Amniotic epithelial cell (primary cell): ENCODE results near the gene CYP2F1.
A peak's percentile ranks its signal among the peaks of the same experiment; 100 is the strongest.
"Not testable (repeated sequence)": the region's sequence is repeated elsewhere in the genome, so short reads cannot be mapped to it uniquely, and the experiment has no call there.

ENCODE experiments used
- DNase-seq: peaks from one replicate; pipeline ENCODE4 v3.0.0-alpha.2; 2010; ENCODE audit warnings: low read depth

CYP2F1 gene, protein sequence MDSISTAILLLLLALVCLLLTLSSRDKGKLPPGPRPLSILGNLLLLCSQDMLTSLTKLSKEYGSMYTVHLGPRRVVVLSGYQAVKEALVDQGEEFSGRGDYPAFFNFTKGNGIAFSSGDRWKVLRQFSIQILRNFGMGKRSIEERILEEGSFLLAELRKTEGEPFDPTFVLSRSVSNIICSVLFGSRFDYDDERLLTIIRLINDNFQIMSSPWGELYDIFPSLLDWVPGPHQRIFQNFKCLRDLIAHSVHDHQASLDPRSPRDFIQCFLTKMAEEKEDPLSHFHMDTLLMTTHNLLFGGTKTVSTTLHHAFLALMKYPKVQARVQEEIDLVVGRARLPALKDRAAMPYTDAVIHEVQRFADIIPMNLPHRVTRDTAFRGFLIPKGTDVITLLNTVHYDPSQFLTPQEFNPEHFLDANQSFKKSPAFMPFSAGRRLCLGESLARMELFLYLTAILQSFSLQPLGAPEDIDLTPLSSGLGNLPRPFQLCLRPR

DNA sequence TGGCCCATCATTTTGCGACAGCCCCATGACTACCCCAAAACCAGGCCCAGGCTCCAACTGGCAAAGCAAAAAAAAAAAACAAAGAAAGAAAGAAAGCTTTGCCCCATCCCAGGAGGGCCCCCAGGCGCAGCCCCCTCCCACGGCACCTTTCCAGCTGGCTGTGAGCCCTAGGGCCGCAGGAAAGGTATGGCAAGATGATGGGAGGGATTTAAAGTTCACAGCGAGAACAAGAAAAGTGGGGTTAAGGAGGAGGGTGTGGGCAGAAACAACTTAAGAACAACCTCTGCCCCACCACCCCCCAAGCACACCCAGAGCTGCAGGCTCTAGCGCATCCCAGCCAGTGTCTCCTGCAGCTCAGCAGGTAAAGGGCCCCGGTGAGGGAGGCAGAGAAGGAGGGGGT is at the start of gene CYP2F1:
CYP2F1 (plus strand) TSS at position 301 of the 400 bp plus-strand sequence. CDS start 1,757 bp downstream, outside the sequence.
- DNase-seq, result no peak

GRCh38 chr19:41064974-41065569 is 49.2 kb upstream of the CYP2F1 start:
- peak; percentile 43 for DNase-seq

DNA sequence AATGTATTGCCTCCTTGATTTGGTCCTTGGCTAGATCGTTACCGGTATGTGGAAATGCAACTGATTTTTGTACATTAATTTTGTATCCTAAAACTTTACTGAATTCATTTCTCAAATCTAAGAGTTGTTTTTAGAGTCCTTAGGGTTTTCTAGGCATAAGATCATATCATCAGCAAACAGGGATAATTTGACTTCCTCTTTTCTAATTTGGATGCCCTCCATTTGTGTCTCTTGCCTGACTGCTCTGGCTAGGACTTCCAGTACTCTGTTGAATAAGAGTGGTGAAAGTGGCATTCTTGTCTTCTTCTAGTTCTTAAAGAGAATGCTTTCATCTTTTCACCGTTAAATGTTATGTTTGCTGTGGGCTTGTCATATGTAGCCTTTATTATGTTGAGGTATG is 37.9 kb upstream of the CYP2F1 start:
- DNase-seq, result no peak

GRCh38 chr19:41083516-41083915 is 30.7 kb upstream of the CYP2F1 start:
- peak; percentile 1 for DNase-seq

DNA sequence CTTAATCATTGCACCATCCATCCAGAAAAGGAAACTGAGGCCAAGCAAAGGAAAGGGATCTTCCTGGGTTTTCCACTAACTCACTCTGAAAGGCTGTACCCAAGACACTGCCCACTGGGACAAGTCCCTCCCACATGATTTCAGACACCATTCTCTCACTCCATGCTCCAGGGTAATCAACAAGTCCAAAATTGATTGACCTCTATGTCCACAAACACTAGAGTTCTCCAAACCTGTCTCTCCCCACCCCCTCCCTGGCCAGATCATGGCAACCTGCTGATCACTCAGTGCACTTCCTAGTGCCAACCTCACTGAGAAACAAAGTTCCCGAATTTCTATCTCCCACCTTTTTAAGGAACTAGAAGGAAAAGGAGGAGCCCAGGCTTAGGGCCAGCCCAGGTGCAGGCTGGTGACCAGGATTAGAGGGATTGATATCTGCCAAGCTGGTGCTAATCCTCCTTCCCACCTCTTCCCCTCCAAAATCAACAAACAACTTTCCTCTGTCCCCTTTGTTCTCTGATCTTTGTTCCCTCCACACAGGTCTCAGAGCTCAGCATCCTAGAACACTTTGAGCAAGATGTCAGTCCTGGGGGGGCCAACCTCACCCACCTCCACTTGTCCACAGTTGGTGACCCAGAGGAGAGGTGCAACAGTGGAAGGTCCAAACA is 28.4 kb upstream of the CYP2F1 start:
- no peak for DNase-seq

DNA sequence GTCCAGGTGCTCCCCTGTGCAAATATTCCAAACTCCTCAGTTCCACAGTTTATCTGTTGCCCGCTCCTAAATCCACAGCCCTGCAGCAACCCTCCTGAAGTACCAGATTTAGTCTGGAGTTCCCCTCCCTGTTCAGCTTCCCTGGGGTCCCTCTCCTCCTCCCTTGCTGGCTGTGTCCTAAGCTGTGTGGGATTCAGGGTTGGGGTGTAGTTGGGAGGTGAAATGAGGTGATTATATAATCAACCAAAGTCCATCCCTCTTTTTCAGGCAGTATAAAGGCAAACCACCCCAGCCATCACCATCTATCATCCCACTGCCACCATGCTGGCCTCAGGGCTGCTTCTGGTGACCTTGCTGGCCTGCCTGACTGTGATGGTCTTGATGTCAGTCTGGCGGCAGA is 26.1 kb upstream of the CYP2F1 start, which contains the start of gene CYP2A13:
CYP2A13 (plus strand) TSS at position 301 of the 400 bp plus-strand sequence; CDS start at position 322, 21 bp downstream.
- DNase-seq, result no peak

DNA sequence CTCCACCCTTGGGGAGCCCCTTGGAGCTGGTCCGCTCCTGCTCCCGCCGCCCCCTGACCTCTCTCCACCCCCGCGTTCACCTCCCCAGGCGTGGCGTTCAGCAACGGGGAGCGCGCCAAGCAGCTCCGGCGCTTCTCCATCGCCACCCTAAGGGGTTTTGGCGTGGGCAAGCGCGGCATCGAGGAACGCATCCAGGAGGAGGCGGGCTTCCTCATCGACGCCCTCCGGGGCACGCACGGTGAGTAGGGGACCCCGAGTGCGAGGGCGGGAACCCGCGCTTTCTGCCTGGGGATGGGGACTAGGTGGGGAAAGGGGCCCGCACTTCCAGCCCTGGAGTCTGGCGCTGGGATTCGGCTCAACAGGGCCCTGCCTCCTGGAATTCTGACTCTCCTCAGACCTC is 24.3 kb upstream of the CYP2F1 start:
- DNase-seq, result no peak

DNA sequence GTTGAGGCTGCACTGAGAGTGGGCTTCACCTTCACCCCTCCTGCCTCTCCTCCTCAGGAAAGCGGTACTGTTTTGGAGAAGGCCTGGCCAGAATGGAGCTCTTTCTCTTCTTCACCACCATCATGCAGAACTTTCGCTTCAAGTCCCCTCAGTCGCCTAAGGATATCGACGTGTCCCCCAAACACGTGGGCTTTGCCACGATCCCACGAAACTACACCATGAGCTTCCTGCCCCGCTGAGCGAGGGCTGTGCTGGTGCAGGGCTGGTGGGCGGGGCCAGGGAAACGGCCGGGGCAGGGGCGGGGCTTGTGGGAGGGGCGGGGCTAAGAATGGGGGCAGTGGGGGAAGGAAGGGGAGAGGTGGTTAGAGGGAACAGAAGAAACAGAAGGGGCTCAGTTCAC is 18.5 kb upstream of the CYP2F1 start:
- no peak for DNase-seq

GRCh38 chr19:41096353-41096752 is 17.9 kb upstream of the CYP2F1 start:
- no peak for DNase-seq

DNA sequence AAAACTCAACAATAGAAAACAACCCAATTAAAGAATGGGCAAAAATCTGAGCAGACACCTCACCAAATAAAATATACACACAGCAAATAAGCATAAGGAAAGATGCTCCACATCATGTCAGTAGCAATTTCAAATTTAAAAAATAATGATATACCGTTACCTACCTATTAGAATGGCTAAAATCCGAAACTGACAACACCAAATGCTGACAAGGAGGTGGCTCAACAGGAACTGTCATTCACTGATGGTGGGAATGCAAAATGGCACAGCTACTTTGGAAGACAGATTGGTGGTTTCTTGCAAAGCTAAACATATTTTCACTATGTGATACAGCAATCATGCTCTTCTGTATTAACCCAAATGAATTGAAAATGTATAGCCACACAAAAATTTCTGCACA is 16.9 kb upstream of the CYP2F1 start:
- no peak for DNase-seq

- no peak for DNase-seq
Observed at GRCh38 chr19:41098762-41099161, 15.5 kb upstream of the CYP2F1 start.

DNA sequence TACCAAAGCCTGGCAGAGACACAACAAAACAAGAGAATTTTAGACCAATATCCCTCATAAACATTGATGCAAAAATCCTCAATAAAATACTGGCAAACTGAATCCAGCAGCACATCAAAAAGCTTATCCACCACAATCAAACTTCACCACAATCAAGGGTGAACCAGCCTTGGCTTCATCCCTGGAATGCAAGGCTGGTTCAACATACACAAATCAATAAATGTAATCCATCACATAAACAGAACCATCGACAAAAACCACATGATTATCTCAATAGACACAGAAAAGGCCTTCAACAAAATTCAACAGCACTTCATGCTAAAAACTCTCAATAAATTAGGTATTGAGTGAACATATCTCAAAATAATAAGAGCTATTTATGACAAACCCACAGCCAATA is 12.0 kb upstream of the CYP2F1 start:
- not testable (repeated sequence) for DNase-seq

- no peak for DNase-seq
Observed at GRCh38 chr19:41106177-41106576, 8.1 kb upstream of the CYP2F1 start.

- DNase-seq, result no peak
Observed at GRCh38 chr19:41111296-41111695, 2.9 kb upstream of the CYP2F1 start.

DNA sequence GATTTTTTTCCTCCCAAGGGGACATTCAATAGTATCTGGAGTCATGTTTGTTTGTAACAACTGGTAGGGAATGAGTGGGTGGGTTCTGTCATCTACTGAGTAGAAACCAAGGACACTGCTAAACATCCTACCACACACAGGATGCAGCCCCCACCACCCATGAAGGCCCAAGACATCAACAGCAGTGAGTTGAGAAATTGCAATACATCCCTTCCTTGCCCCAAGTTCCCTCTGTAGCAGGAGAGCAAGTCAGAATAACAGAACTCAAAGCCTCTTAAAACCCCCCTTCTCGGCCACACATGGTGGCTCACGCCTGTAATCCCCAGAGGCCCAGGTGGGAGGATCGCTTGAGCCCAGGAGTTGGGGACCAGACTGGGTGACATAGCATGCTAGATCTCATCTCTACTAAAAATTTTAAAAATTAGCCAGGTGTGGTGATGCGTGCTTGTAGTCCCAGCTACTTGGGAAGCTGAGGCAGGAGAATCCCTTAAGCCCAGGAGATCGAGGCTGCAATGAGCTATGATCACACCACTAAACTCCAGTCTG is 2.4 kb upstream of the CYP2F1 start:
- no peak for DNase-seq

DNA sequence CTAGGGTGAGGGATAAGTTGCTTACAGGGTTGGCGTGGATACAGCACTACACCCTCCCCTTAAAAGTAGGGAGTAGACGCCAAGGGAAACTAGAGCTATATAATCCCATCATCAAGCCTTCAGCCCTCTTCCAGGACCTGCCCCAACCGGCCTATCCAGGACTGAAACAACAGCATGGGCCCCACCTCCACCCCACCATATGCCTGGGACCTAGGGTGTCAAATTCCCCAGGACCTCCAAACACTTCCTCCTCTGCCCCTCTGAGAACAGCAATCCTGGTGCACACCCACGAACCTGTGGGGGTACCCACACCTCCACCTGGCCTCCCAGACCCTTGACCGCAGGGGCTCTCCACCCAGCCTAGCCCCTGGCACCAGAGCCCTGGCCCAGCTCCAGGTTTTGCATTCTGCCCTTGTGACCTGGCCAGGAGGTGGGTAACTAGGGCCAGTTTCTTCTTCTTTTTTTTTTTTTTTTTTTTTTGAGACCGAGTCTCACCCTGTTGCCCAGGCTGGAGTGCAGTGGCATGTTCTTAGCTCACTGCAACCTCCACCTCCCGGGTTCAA is 1.4 kb upstream of the CYP2F1 start:
- DNase-seq, result no peak

DNA sequence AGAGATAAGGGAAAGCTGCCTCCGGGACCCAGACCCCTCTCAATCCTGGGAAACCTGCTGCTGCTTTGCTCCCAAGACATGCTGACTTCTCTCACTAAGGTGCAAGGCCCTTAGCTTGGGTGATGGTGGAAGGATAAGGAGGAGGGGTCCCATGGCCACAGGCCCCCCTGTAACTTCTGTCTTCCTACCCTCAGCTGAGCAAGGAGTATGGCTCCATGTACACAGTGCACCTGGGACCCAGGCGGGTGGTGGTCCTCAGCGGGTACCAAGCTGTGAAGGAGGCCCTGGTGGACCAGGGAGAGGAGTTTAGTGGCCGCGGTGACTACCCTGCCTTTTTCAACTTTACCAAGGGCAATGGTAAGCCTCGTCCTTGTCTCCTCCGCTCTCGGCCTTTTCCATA is 2.0 kb downstream of the CYP2F1 start:
- DNase-seq, result no peak

DNA sequence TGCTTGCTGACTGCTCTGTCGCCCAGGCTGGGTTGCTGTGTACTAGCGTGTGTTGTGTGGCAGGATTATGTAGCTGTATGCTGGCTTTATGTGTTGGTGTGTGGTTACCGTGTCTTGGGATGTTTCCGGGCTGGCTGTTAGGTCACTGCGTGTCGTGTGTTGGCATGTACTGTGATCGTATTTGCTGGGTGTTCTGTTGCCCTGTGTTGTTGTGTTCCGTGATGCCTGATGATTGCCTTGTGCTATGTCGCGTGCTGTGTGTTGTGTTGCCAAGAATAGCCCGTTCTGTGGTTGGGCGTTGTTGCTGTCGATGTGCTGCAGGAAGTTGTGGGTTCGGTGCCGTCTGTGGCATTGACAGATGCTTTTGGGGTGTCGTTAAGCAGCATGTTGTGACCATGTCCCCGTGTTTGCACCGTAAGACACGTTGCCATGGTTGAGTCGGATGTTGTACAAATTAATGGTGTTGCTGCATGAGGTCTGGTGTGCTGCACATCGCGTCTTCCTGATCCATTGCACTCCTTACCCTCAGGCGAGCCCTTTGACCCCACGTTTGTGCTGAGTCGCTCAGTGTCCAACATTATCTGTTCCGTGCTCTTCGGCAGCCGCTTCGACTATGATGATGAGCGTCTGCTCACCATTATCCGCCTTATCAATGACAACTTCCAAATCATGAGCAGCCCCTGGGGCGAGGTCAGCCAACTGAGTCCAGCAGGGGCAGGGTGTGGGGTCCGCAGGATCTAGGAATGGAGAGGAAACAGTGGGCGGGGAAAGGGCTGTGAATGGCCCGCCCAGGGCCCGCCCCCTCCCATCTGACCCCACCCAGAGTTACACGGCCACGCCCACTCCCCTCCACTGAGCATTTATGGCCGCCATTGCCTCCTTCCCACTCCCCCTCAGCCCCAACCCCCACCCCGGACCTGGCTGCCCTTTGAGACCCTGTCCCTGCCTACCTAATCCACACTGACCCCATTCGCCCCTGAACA is 7.0 kb downstream of the CYP2F1 start:
- DNase-seq, result not testable (repeated sequence)

DNA sequence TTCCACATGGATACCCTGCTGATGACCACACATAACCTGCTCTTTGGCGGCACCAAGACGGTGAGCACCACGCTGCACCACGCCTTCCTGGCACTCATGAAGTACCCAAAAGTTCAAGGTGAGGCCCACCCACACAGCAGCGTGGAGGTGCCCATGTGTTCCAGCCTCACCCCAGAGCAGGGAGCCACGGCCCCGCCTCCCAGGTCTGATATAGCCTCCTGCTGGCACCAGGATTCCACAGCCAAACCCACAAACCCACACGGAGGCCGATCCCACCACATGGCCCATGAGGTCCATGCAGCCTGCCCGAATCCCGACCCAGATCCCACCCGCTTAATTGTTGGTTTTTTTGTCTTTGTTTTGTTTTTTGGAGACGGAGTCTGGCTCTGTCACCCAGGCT is 8.6 kb downstream of the CYP2F1 start:
- not testable (repeated sequence) for DNase-seq

DNA sequence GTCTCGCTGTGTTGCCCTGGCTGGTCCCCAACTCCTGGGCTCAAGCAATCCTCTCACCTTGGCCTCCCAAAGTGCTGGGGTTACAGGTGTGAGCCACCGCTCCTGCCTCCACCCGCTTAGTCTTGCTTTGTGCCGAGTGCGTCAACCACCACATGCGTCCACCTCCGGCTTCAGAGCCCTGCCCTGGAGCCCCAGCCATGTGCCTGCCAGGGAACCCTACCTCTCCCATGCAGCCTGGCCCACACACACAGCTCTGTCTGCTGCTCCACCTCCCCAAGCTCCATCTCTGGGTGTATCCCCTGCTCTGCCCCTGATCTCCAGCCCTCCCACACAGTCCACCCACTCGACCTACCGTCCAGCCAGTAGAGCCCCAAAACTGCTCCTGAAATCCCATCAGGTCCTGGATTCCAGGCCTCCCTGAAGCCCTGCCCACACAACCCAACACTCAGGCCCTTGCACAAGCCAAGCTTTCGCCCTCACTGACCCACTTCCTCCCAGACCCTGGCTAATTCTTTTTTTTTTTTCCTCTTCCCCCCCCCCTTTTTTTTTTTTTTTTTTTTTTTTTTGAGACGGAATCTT is 9.6 kb downstream of the CYP2F1 start:
- DNase-seq, result peak; percentile 6
